Neural progenitor cell (in vitro differentiated cells): ENCODE measurements around the gene RBM12. TPM values are rescaled to one million over a fixed set of nuclear protein-coding genes. Genes with fewer than 3 reads are reported as not detected.
"Not testable (repeated sequence)": the region's sequence is repeated elsewhere in the genome, so short reads cannot be mapped to it uniquely, and the experiment has no call there.

Experiments used
- DNase-seq: peaks from one replicate; pipeline ENCODE4 v3.0.0-alpha.2; 2016; ENCODE audit warnings: low spot score
- H2AFZ ChIP-seq: fragments of 200-600 bp; sonication (generic); replicated peaks from 2 replicates; pipeline ENCODE4 v1.6.1; 2016; ENCODE audit warnings: antibody characterized with exemption
- H3F3A ChIP-seq: fragments of 200-600 bp; sonication (generic); 2 replicates; pipeline ENCODE4 v1.6.1; 2016; ENCODE audit warnings: antibody characterized with exemption, low read depth
- H3K27ac ChIP-seq: fragments of 200-600 bp; sonication (generic); 2 replicates; pipeline ENCODE4 v1.5.1; 2016; ENCODE audit warnings: mild to moderate bottlenecking
- H3K27me3 ChIP-seq: fragments of 200-600 bp; sonication (generic); 2 replicates; pipeline ENCODE4 v1.6.1; 2016; ENCODE audit warnings: mild to moderate bottlenecking, moderate library complexity
- H3K36me3 ChIP-seq: fragments of 200-600 bp; sonication (generic); 2 replicates; pipeline ENCODE4 v1.5.1; 2016
- H3K4me1 ChIP-seq: fragments of 200-600 bp; sonication (generic); 2 replicates; pipeline ENCODE4 v1.6.1; 2016; ENCODE audit warnings: mixed run types
- H3K4me2 ChIP-seq: fragments of 200-600 bp; sonication (generic); 2 replicates; pipeline ENCODE4 v1.6.1; 2016
- H3K4me3 ChIP-seq: fragments of 200-600 bp; sonication (generic); 2 replicates; pipeline ENCODE4 v1.5.1; 2016
- H3K79me2 ChIP-seq: fragments of 200-600 bp; sonication (generic); 2 replicates; pipeline ENCODE4 v1.6.1; 2016; ENCODE audit warnings: low read depth
- H3K9ac ChIP-seq: fragments of 200-600 bp; sonication (generic); 2 replicates; pipeline ENCODE4 v1.6.1; 2016
- H3K9me3 ChIP-seq: fragments of 200-600 bp; sonication (generic); 2 replicates; pipeline ENCODE4 v1.5.1; 2016; ENCODE audit warnings: low read depth
- H4K20me1 ChIP-seq: fragments of 200-600 bp; sonication (generic); 2 replicates; pipeline ENCODE4 v1.6.1; 2016; ENCODE audit warnings: low read depth
- H3K27ac Mint-ChIP-seq: 3 replicates; pipeline ENCODE4 v1.8.0; 2021; ENCODE audit warnings: mixed read lengths
- H3K27me3 Mint-ChIP-seq: 2 replicates; pipeline ENCODE4 v1.8.0; 2022; ENCODE audit warnings: low read depth, mild to moderate bottlenecking, inconsistent platforms, moderate library complexity, mixed read lengths; ENCODE audit not compliant: insufficient read depth
- H3K36me3 Mint-ChIP-seq: 3 replicates; pipeline ENCODE4 v1.8.0; 2021; ENCODE audit warnings: mixed read lengths
- H3K4me1 Mint-ChIP-seq: 3 replicates; pipeline ENCODE4 v1.8.0; 2021; ENCODE audit warnings: mixed read lengths
- H3K4me3 Mint-ChIP-seq: 3 replicates; pipeline ENCODE4 v1.8.0; 2021; ENCODE audit warnings: mild to moderate bottlenecking, moderate library complexity, mixed read lengths
- H3K9me3 Mint-ChIP-seq: 3 replicates; pipeline ENCODE4 v1.8.0; 2020; ENCODE audit warnings: mixed read lengths
- EZH2phosphoT487 ChIP-seq: fragments of 200-600 bp; sonication (generic); IDR thresholded peaks from 2 replicates; pipeline ENCODE4 v1.6.1; 2017; ENCODE audit warnings: antibody characterized with exemption
- total RNA-seq: library from RNA; depleted of rRNA; stranded (reverse); fragments of >200 nt; gene quantifications from 2 replicates; pipeline ENCODE4 v1.2.3, GENCODE V29; 2015; ENCODE audit warnings: low replicate concordance
- TF ChIP-seq, protein P1 (sequence below): fragments of 200-600 bp; sonication (generic); IDR thresholded peaks from 2 replicates; pipeline ENCODE4 v1.5.1; 2017; ENCODE audit warnings: antibody characterized with exemption, mild to moderate bottlenecking

Gene RBM12
- total RNA-seq, 1 donor from 2014 or later, result 112 TPM

DNA sequence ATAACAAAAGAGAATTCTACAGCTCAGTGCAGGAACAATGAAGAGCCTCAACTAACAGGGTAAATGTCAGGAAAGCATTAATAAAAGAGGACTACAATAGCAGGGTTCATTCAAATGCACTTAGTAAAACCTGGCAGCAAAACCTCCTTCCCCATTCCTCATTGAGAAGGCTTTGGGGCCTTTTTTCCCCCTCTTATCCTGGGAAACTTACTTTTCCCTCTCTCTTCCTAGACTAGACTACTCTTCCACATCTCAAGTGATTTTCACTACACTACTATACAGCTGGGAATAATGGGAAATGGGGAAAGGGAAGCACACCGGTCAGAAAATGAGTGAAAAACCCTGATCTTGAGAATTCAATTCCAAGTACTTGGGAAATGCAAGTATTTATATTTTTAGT lies 44.6 kb upstream of the RBM12 start:
- TF ChIP-seq, protein P1, sequence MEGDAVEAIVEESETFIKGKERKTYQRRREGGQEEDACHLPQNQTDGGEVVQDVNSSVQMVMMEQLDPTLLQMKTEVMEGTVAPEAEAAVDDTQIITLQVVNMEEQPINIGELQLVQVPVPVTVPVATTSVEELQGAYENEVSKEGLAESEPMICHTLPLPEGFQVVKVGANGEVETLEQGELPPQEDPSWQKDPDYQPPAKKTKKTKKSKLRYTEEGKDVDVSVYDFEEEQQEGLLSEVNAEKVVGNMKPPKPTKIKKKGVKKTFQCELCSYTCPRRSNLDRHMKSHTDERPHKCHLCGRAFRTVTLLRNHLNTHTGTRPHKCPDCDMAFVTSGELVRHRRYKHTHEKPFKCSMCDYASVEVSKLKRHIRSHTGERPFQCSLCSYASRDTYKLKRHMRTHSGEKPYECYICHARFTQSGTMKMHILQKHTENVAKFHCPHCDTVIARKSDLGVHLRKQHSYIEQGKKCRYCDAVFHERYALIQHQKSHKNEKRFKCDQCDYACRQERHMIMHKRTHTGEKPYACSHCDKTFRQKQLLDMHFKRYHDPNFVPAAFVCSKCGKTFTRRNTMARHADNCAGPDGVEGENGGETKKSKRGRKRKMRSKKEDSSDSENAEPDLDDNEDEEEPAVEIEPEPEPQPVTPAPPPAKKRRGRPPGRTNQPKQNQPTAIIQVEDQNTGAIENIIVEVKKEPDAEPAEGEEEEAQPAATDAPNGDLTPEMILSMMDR, result no peak
- no peak overlapping the region for H2AFZ ChIP-seq
- H3K9ac ChIP-seq, result peak overlapping the region; percentile 5
- no peak overlapping the region for H3K4me2 ChIP-seq
- H3K9me3 ChIP-seq, result no peaks in the 10 kb centered on the region
- no peaks in the 10 kb centered on the region for H3K27me3 Mint-ChIP-seq
- H3K27ac Mint-ChIP-seq, result no peak overlapping the region
- H3F3A ChIP-seq, result peaks cover 94% of the 10 kb centered on the region
- H3K27me3 ChIP-seq, result no peaks in the 10 kb centered on the region
- no peak overlapping the region for H3K4me3 ChIP-seq
- no peak overlapping the region for H3K4me3 Mint-ChIP-seq
- no peak for DNase-seq
- peaks cover 30% of the 10 kb centered on the region for H3K36me3 Mint-ChIP-seq
- no peaks in the 10 kb centered on the region for H3K4me1 Mint-ChIP-seq
- no peaks in the 10 kb centered on the region for H3K4me1 ChIP-seq
- peaks cover 90% of the 10 kb centered on the region for H3K79me2 ChIP-seq
- H4K20me1 ChIP-seq, result peaks cover 94% of the 10 kb centered on the region
- H3K27ac ChIP-seq, result peak overlapping the region; percentile 50
- peaks cover 57% of the 10 kb centered on the region for H3K36me3 ChIP-seq
- H3K9me3 Mint-ChIP-seq, result no peaks in the 10 kb centered on the region

DNA sequence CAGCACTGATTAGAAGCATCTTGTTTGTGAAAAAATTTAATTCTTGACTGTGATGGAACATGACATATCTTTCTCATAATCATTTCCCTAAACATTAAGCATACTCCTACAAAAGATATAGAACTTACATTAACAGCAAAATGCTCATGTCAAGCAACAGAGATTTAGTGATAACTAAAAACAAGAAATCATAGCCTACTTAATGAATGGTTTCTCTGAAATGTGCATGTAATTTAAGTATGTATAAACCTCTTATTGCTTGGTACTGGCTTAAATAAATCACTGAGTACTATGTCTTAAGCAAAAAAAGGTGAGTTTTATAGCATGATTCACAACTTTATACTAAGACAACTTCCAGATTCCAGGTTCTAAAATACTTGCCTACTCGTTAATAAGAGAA lies 43.8 kb upstream of the RBM12 start:
- no peaks in the 10 kb centered on the region for H3K4me1 Mint-ChIP-seq
- no peak for TF ChIP-seq EZH2phosphoT487
- Histone ChIP-seq H2AFZ (no peak overlapping the region), H3K4me3 (no peak overlapping the region), H3K36me3 (peaks cover 58% of the 10 kb centered on the region), H3K4me2 (no peak overlapping the region), H3K27ac (peak overlapping the region; percentile 50), H3K9me3 (no peaks in the 10 kb centered on the region), H3F3A (peaks cover 94% of the 10 kb centered on the region), H3K9ac (no peak overlapping the region), H3K4me1 (no peaks in the 10 kb centered on the region), H4K20me1 (peaks cover 92% of the 10 kb centered on the region), H3K79me2 (peaks cover 86% of the 10 kb centered on the region), H3K27me3 (no peaks in the 10 kb centered on the region)
- H3K36me3 Mint-ChIP-seq, result peaks cover 29% of the 10 kb centered on the region
- no peaks in the 10 kb centered on the region for H3K27me3 Mint-ChIP-seq
- H3K9me3 Mint-ChIP-seq, result no peaks in the 10 kb centered on the region
- no peak overlapping the region for H3K27ac Mint-ChIP-seq
- no peak overlapping the region for H3K4me3 Mint-ChIP-seq
- no peak for DNase-seq

DNA sequence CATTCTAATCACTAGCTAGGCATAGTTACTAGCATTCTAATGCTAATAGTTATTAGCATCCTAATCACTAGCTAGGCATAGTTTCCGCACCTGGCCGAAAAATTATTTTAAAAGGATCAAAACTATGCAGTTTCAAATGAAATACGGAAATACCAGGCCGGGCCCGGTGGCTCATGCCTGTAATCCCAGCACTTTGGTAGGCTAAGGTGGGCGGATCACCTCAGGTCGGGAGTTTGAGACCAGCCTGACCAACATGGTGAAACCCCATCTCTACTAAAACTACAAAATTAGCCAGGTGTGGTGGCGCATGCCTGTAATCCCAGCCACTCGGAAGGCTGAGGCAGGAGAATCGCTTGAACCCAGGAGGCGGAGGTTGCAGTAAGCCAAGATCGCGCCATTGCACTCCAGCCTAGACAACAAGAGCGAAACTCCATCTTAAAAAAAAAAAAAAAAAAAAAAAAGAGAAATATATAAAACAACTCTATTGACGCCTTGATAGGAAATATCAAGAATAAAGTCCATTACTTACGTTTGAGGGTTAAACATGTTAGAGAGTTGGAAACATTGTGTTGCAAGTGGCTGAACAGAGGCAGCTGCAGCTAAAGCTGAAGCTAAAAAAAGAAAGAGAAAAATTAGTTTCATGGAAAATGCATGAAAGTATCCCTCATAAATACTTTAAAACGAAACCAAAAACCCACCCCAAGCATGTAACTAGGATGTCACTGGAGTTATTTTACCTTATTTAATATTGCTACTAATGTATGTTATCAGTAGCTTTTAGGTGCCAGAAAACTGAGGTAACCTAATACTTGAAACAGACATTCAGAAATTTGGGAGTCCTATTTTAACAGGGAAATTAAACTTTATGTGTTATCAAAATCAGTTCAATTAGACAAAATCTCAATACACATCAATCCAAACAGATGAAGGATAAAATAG lies 42.2 kb upstream of the RBM12 start:
- not testable (repeated sequence) for H3K4me2 ChIP-seq, H3K27ac Mint-ChIP-seq, H3K9ac ChIP-seq, H2AFZ ChIP-seq, H3K27me3 ChIP-seq, H3K27me3 Mint-ChIP-seq, H3K4me1 Mint-ChIP-seq, H3K4me3 ChIP-seq, H3K4me1 ChIP-seq, H3K9me3 Mint-ChIP-seq, H3K4me3 Mint-ChIP-seq, H3K9me3 ChIP-seq, DNase-seq
- Histone ChIP-seq H3K36me3 (peaks cover 56% of the 10 kb centered on the region), H3K79me2 (peaks cover 72% of the 10 kb centered on the region), H4K20me1 (peaks cover 88% of the 10 kb centered on the region), H3K27ac (peak overlapping the region; percentile 50), H3F3A (peaks cover 100% of the 10 kb centered on the region)
- peaks cover 25% of the 10 kb centered on the region for H3K36me3 Mint-ChIP-seq

DNA sequence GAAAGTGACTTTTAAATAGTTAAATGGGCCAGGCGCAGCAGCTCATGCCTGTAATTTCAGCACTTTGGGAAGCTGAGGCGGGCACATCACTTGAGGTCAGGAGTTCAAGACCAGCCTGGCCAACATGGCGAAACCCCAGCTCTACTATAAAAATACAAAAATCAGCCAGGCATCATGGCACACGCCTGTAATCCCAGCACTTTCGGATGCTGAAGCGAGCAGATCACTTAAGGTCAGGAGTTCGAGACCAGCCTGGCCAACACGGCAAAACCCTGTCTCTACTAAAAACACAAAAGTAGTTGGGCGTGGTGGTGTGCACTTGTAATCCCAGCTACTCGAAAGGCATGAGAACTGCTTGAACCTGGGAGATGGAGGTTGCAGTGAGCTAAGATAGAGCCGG lies 41.2 kb upstream of the RBM12 start:
- H3K4me1 ChIP-seq, H3K9ac ChIP-seq, H3K9me3 ChIP-seq, H3K4me3 ChIP-seq, H3K27me3 Mint-ChIP-seq, H3K27ac Mint-ChIP-seq, H3K4me2 ChIP-seq, H3K27ac ChIP-seq, H3K9me3 Mint-ChIP-seq, DNase-seq, H3K4me1 Mint-ChIP-seq, H3K4me3 Mint-ChIP-seq, H3K27me3 ChIP-seq, H2AFZ ChIP-seq: not testable (repeated sequence)
- H3K79me2 ChIP-seq, result peaks cover 62% of the 10 kb centered on the region
- peaks cover 78% of the 10 kb centered on the region for H4K20me1 ChIP-seq
- H3K36me3 Mint-ChIP-seq, result peaks cover 20% of the 10 kb centered on the region
- peaks cover 48% of the 10 kb centered on the region for H3K36me3 ChIP-seq
- H3F3A ChIP-seq, result peaks cover 100% of the 10 kb centered on the region
